Transverse colon (tissue), 4 donors: ENCODE results near the gene SLIT3. TPM values are rescaled to one million over a fixed set of nuclear protein-coding genes. Genes with fewer than 3 reads are reported as not detected.
A peak's percentile ranks its signal among the peaks of the same experiment; 100 is the strongest.

ENCODE experiments used
- DNase-seq: peaks from one replicate; pipeline ENCODE4 v3.0.0-alpha.2; 2019
- H3K27ac ChIP-seq, 4 donors: fragments of 200-600 bp; sonication (generic); 2 replicates each; pipeline ENCODE4 v1.5.1; 2016 to 2018; ENCODE audit warnings: inconsistent platforms in 4 of 4
- H3K27me3 ChIP-seq: fragments of 200-600 bp; sonication (generic); 2 replicates; pipeline ENCODE4 v1.5.1; 2017; ENCODE audit warnings: inconsistent platforms
- H3K36me3 ChIP-seq, 4 donors: fragments of 200-600 bp; sonication (generic); 2 replicates each; pipeline ENCODE4 v1.5.1; 2017 to 2019; ENCODE audit warnings: inconsistent platforms in 4 of 4
- H3K4me1 ChIP-seq, 4 donors: fragments of 200-600 bp; sonication (generic); 2 replicates each; pipeline ENCODE4 v1.5.1; 2017 to 2020; ENCODE audit warnings: inconsistent platforms in 4 of 4
- H3K4me3 ChIP-seq, 4 donors: fragments of 200-600 bp; sonication (generic); 1 replicate in 1 of 4; 2 replicates in 3 of 4; pipeline versions ENCODE4 v1.5.1 to v1.6.1; 2017 to 2019; ENCODE audit warnings: inconsistent platforms in 4 of 4
- H3K9me3 ChIP-seq, 2 donors: fragments of 200-600 bp; sonication (generic); 2 replicates each; pipeline ENCODE4 v1.5.1; 2017 to 2019; ENCODE audit warnings: inconsistent platforms in 2 of 2
- CTCF ChIP-seq, 5 experiments: fragments of 200-600 bp in 3 of 5; fragments of 450-650 bp in 2 of 5; sonication (generic) in 3 of 5; IDR thresholded peaks; 1 replicate in 2 of 5; 2 replicates in 3 of 5; pipeline ENCODE4 v1.5.1; 2016 to 2017; ENCODE audit warnings: antibody characterized with exemption in 5 of 5, inconsistent platforms in 3 of 5, mild to moderate bottlenecking in 2 of 5, moderate library complexity in 1 of 5
- EP300 ChIP-seq: sonication (generic); formaldehyde crosslinking; IDR thresholded peaks from one replicate; pipeline ENCODE4 v1.6.1; 2017; ENCODE audit warnings: antibody characterized with exemption, low read depth
- POLR2A ChIP-seq: fragments of 450-650 bp; IDR thresholded peaks from one replicate; pipeline ENCODE4 v1.6.1; 2016; ENCODE audit warnings: antibody characterized with exemption, mild to moderate bottlenecking, moderate library complexity
- POLR2AphosphoS5 ChIP-seq, 3 donors: sonication (generic); formaldehyde crosslinking; IDR thresholded peaks; one replicate each; pipeline ENCODE4 v1.6.1; 2016; ENCODE audit warnings: antibody characterized with exemption in 3 of 3
- WGBS, 2 donors: methylation state at CpG; one replicate each; pipeline ENCODE4 v1.1.5; 2018; ENCODE audit warnings: low coverage in 1 of 2; 5-methylcytosine and 5-hydroxymethylcytosine counted together
- in situ Hi-C, 4 donors: fragments of 200-750 bp; cut with MboI; loops; one replicate each; pipeline versions ENCODE4 v1.15.0 to v1.15.1; 2017; ENCODE audit warnings: low sequenced_read_pairs in 3 of 4, low pct_ligation_motif_present in 1 of 4, low pct_unique_long_range_greater_than_20kb in 1 of 4
- intact Hi-C: fragments of 100-400 bp; cut with DNase I; formaldehyde crosslinking; loops from one replicate; pipeline ENCODE4 v1.15.1; 2023; ENCODE audit warnings: low total_unique reads
- total RNA-seq, 4 donors: library from RNA; depleted of rRNA; stranded (reverse); fragments of >200 nt; gene quantifications; one replicate each; pipeline ENCODE4 v1.1.0, GENCODE V29; 2016

Gene SLIT3
- total RNA-seq, 4 donors from 2014 or later, result 6.7 to 60.5 (median 9.6) TPM

- no peaks in the 10 kb centered on the region for H3K27me3 ChIP-seq
- peaks cover 0 to 25% (median 6%) of the 10 kb centered on the region in 4 donors for H3K4me1 ChIP-seq
- H3K4me3 ChIP-seq, result no peak overlapping the region
- no peaks in the 10 kb centered on the region for H3K9me3 ChIP-seq
- peak; percentile 79 for DNase-seq
- in situ Hi-C loops (loop anchor here (10.0 to 25.0 kb wide), 4 partner anchors 608 to 908 kb away; partner anchors contain the start of gene SPDL1 (in 2 of the 4)), intact Hi-C loops (loop anchor here (2.0 to 10.0 kb wide), 2 partner anchors 625 to 903 kb away; partner anchors contain the start of genes SLIT3 and SPDL1)
- H3K27ac ChIP-seq, result no peak overlapping the region
- WGBS, 2 donors, result 11% methylated on average over 9 of the region's 9 CpGs; no CpG with 5 or more reads in 1 of the 2 donors
- no peaks in the 10 kb centered on the region for H3K36me3 ChIP-seq
- TF ChIP-seq POLR2AphosphoS5 (IDR thresholded peaks at IDR 0.05), result no peak
- TF ChIP-seq EP300, result no peak
- TF ChIP-seq CTCF (IDR thresholded peaks at IDR 0.05), result peak; percentile 82 to 94 (median 88)
Observed at GRCh38 chr5:168679515-168679920, 621.4 kb downstream of the SLIT3 start.

GRCh38 chr5:168676501-168676900 is 624.4 kb downstream of the SLIT3 start:
- Histone ChIP-seq H3K4me1 (peaks cover 0 to 21% (median 0%) of the 10 kb centered on the region in 4 donors), H3K36me3 (no peaks in the 10 kb centered on the region), H3K9me3 (no peaks in the 10 kb centered on the region), H3K27ac (peak overlapping the region in 1 of 4 donors; percentile 40), H3K4me3 (no peak overlapping the region), H3K27me3 (no peaks in the 10 kb centered on the region)
- in situ Hi-C loops, result loop anchor here (10.0 to 25.0 kb wide), 4 partner anchors 611 to 911 kb away; partner anchors contain the start of gene SPDL1 (in 2 of the 4)
- intact Hi-C loops, result loop anchor here (10.0 kb wide), 1 partner anchor 628 kb away; the partner anchor contains the start of gene SLIT3
- DNase-seq, result no peak
- TF ChIP-seq CTCF (IDR thresholded peaks at IDR 0.05) (no peak), EP300 (no peak), POLR2AphosphoS5 (IDR thresholded peaks at IDR 0.05) (no peak), POLR2A (no peak)
- WGBS, 2 donors, result 40 to 58% methylated on average over 1 to 4 of the region's 4 CpGs

GRCh38 chr5:168675883-168676408 is 625.0 kb downstream of the SLIT3 start:
- Histone ChIP-seq H3K27ac (no peak overlapping the region), H3K27me3 (no peaks in the 10 kb centered on the region), H3K4me1 (peaks cover 0 to 15% (median 0%) of the 10 kb centered on the region in 4 donors), H3K4me3 (no peak overlapping the region), H3K9me3 (no peaks in the 10 kb centered on the region), H3K36me3 (no peaks in the 10 kb centered on the region)
- WGBS, 2 donors, result 86 to 94% methylated on average over 2 of the region's 2 CpGs
- TF ChIP-seq EP300, result no peak
- TF ChIP-seq CTCF (IDR thresholded peaks at IDR 0.05), result no peak
- no peak for TF ChIP-seq POLR2AphosphoS5 (IDR thresholded peaks at IDR 0.05)
- DNase-seq, result no peak
- intact Hi-C loops, result loop anchor here (10.0 kb wide), 1 partner anchor 629 kb away; the partner anchor contains the start of gene SLIT3
- in situ Hi-C loops, result loop anchor here (10.0 to 25.0 kb wide), 4 partner anchors 611 to 911 kb away; partner anchors contain the start of gene SPDL1 (in 2 of the 4)

- Histone ChIP-seq H3K27ac (no peak overlapping the region), H3K27me3 (no peaks in the 10 kb centered on the region), H3K4me1 (peaks cover 0 to 15% (median 0%) of the 10 kb centered on the region in 4 donors), H3K9me3 (no peaks in the 10 kb centered on the region), H3K4me3 (no peak overlapping the region), H3K36me3 (no peaks in the 10 kb centered on the region)
- WGBS, 2 donors, result 87 to 90% methylated on average over 2 to 5 of the region's 5 CpGs
- intact Hi-C loops (loop anchor here (10.0 kb wide), 1 partner anchor 630 kb away; the partner anchor contains the start of gene SLIT3), in situ Hi-C loops (loop anchor here (10.0 to 25.0 kb wide), 5 partner anchors 388 to 912 kb away; partner anchors contain the start of genes SPDL1 (in 2 of the 4) and WWC1 (in 1 of the 4))
- no peak for TF ChIP-seq POLR2A
- no peak for TF ChIP-seq POLR2AphosphoS5 (IDR thresholded peaks at IDR 0.05)
- TF ChIP-seq CTCF (IDR thresholded peaks at IDR 0.05), result no peak
- TF ChIP-seq EP300, result no peak
- DNase-seq, result no peak
Observed at GRCh38 chr5:168674893-168675482, 626.0 kb downstream of the SLIT3 start.
